Stimulated activated CD8-positive, alpha-beta memory T cell treated with anti-CD3 and anti-CD28 coated beads, Interleukin-4, amount 100 ng/mL, for 48 hours (primary cell): ENCODE data around the gene ARL13A.
"Not testable (repeated sequence)": the region's sequence is repeated elsewhere in the genome, so short reads cannot be mapped to it uniquely, and the experiment has no call there.

ENCODE experiments used
- DNase-seq: peaks from one replicate; pipeline ENCODE4 v3.0.0-alpha.2; 2020

Gene ARL13A

GRCh38 chrX:100969408-100969807 is at the start of gene ARL13A:
Gene ARL13A (plus strand): TSS chrX:100969708. CDS start chrX:100973690, 3,982 bp downstream.
- no peak for DNase-seq

- no peak for DNase-seq
These were observed 45.1 kb upstream of the ARL13A start for GRCh38 chrX:100924375-100924774.

- DNase-seq = no peak
These were observed 43.1 kb upstream of the ARL13A start for GRCh38 chrX:100926453-100926852.

GRCh38 chrX:100928660-100929613 is 40.6 kb upstream of the ARL13A start, which contains the start of gene XKRX:
Gene XKRX (minus strand): TSS chrX:100928917. CDS start chrX:100928304, 613 bp downstream.
- peak; percentile 63 for DNase-seq

- peak; percentile 24 for DNase-seq
These were observed 38.1 kb upstream of the ARL13A start for GRCh38 chrX:100931218-100931924.

- no peak for DNase-seq
These were observed 37.6 kb upstream of the ARL13A start for GRCh38 chrX:100931925-100932285.

GRCh38 chrX:100935767-100936166 is 33.7 kb upstream of the ARL13A start:
- DNase-seq = no peak

GRCh38 chrX:100939333-100939732 is 30.2 kb upstream of the ARL13A start:
- no peak for DNase-seq

GRCh38 chrX:100944601-100945000 is 24.9 kb upstream of the ARL13A start:
- DNase-seq = no peak

- no peak for DNase-seq
These were observed 23.1 kb upstream of the ARL13A start for GRCh38 chrX:100946299-100946927.

- no peak for DNase-seq
These were observed 21.0 kb upstream of the ARL13A start for GRCh38 chrX:100948557-100948956.

GRCh38 chrX:100962811-100963210 is 6.7 kb upstream of the ARL13A start:
- DNase-seq = no peak

GRCh38 chrX:100964362-100964761 is 5.1 kb upstream of the ARL13A start:
- no peak for DNase-seq

GRCh38 chrX:100969936-100970335 is 428 bp downstream of the ARL13A start:
- no peak for DNase-seq

GRCh38 chrX:100973411-100973810 is 3.9 kb downstream of the ARL13A start:
- DNase-seq = no peak

GRCh38 chrX:100975212-100975611 is 5.7 kb downstream of the ARL13A start:
- DNase-seq = no peak

- no peak for DNase-seq
These were observed 6.7 kb downstream of the ARL13A start for GRCh38 chrX:100976211-100976610.

- DNase-seq = no peak
These were observed 10.5 kb downstream of the ARL13A start for GRCh38 chrX:100979881-100980607.

GRCh38 chrX:100980608-100981497 is 11.3 kb downstream of the ARL13A start:
- no peak for DNase-seq

GRCh38 chrX:100981498-100981845 is 12.0 kb downstream of the ARL13A start:
- not testable (repeated sequence) for DNase-seq

- DNase-seq = no peak
These were observed 15.3 kb downstream of the ARL13A start for GRCh38 chrX:100984818-100985217.

- no peak for DNase-seq
These were observed 20.6 kb downstream of the ARL13A start for GRCh38 chrX:100990139-100990538.
